HepG2 (cell line): ENCODE measurements around the gene NFKBIL1. TPM values are rescaled to one million over a fixed set of nuclear protein-coding genes. Genes with fewer than 3 reads are reported as not detected.
A peak's percentile ranks its signal among the peaks of the same experiment; 100 is the strongest.

ENCODE experiments used
- DRAP1 ChIP-seq: IDR thresholded peaks from 2 replicates; pipeline ENCODE4 v1.6.1; 2016; ENCODE audit warnings: missing genetic modification reagents, missing compliant biosample characterization
- ISL2 ChIP-seq: sonication (generic); formaldehyde crosslinking; IDR thresholded peaks from 2 replicates; pipeline ENCODE4 v1.5.0; 2020; ENCODE audit warnings: missing genetic modification reagents
- NRL ChIP-seq: sonication (generic); formaldehyde crosslinking; IDR thresholded peaks from 2 replicates; pipeline ENCODE4 v1.5.0; 2020; ENCODE audit warnings: missing genetic modification reagents, mild to moderate bottlenecking, moderate library complexity, borderline replicate concordance
- PAWR ChIP-seq: sonication (generic); formaldehyde crosslinking; IDR thresholded peaks from 2 replicates; pipeline ENCODE4 v1.4.0; 2020; ENCODE audit warnings: missing genetic modification reagents, mild to moderate bottlenecking, borderline replicate concordance
- PBX2 ChIP-seq: IDR thresholded peaks from 2 replicates; pipeline ENCODE4 v1.6.1; 2016; ENCODE audit warnings: control low read depth
- REPIN1 ChIP-seq: sonication (generic); formaldehyde crosslinking; IDR thresholded peaks from 2 replicates; pipeline ENCODE4 v1.8.0; 2022; ENCODE audit warnings: missing genetic modification reagents, low read depth, mild to moderate bottlenecking, borderline replicate concordance
- RFX5 ChIP-seq: IDR thresholded peaks from 2 replicates; pipeline ENCODE4 v1.6.1; 2011; ENCODE audit warnings: low read depth, low read length, improper control_type of control experiment
- SMAD1 ChIP-seq: sonication (generic); formaldehyde crosslinking; IDR thresholded peaks from 2 replicates; pipeline ENCODE4 v1.4.0; 2020; ENCODE audit warnings: missing genetic modification reagents, low read depth, mild to moderate bottlenecking, borderline replicate concordance
- SMAD9 ChIP-seq: sonication (generic); formaldehyde crosslinking; IDR thresholded peaks from 2 replicates; pipeline ENCODE4 v1.5.1; 2020; ENCODE audit warnings: mild to moderate bottlenecking, missing genetic modification reagents
- TBL1XR1 ChIP-seq: fragments of 150-350 bp; IDR thresholded peaks from 2 replicates; pipeline ENCODE4 v1.6.1; 2014; ENCODE audit warnings: borderline replicate concordance, low read length; ENCODE audit not compliant: partially characterized antibody
- TFE3 ChIP-seq: IDR thresholded peaks from 2 replicates; pipeline ENCODE4 v1.6.1; 2016
- TOPORS ChIP-seq: sonication (generic); formaldehyde crosslinking; IDR thresholded peaks from 2 replicates; pipeline ENCODE4 v1.8.0; 2023; ENCODE audit warnings: mild to moderate bottlenecking, missing genetic modification reagents
- UBTF ChIP-seq: sonication (generic); formaldehyde crosslinking; IDR thresholded peaks from 2 replicates; pipeline ENCODE4 v1.4.0; 2020; ENCODE audit warnings: mild to moderate bottlenecking, missing genetic modification reagents
- ZNF138 ChIP-seq: sonication (generic); formaldehyde crosslinking; IDR thresholded peaks from 2 replicates; pipeline ENCODE4 v1.5.0; 2020; ENCODE audit warnings: mild to moderate bottlenecking, low read depth, missing genetic modification reagents
- ZNF20 ChIP-seq: sonication (generic); formaldehyde crosslinking; IDR thresholded peaks from 2 replicates; pipeline ENCODE4 v1.4.0; 2020; ENCODE audit warnings: mild to moderate bottlenecking, moderate library complexity, missing genetic modification reagents
- ZNF703 ChIP-seq: sonication (generic); formaldehyde crosslinking; IDR thresholded peaks from 2 replicates; pipeline ENCODE4 v1.5.1; 2020; ENCODE audit warnings: missing genetic modification reagents, mild to moderate bottlenecking, moderate library complexity, borderline replicate concordance
- ZNF75D ChIP-seq: sonication (generic); formaldehyde crosslinking; IDR thresholded peaks from 2 replicates; pipeline ENCODE4 v1.8.1; 2023; ENCODE audit warnings: missing genetic modification reagents, mild to moderate bottlenecking, borderline replicate concordance
- ZNF879 ChIP-seq: sonication (generic); formaldehyde crosslinking; IDR thresholded peaks from 2 replicates; pipeline ENCODE4 v1.8.1; 2023; ENCODE audit warnings: missing genetic modification reagents
- polyA plus RNA-seq, 8 experiments: library from polyadenylated mRNA; depleted of rRNA in 3 of 8; stranded (reverse) in 7 of 8; unstranded in 1 of 8; fragments of >200 nt; fragmentation: Illumina TruSeq in 4 of 8; extraction: Trizol in 4 of 8; gene quantifications; 2 replicates each; pipeline versions ENCODE4 v1.2.1 to v1.2.3, GENCODE V29; 2011 to 2016; ENCODE audit warnings: low read depth in 4 of 8, missing spikeins in 1 of 8, mixed read lengths in 1 of 8; ENCODE audit not compliant: insufficient read depth in 1 of 8
- total RNA-seq, 5 experiments: library from RNA; depleted of rRNA; stranded (reverse); fragments of >200 nt; fragmentation: Illumina TruSeq; extraction: Trizol; gene quantifications; 2 replicates each; pipeline ENCODE4 v1.2.3, GENCODE V29; 2016; ENCODE audit warnings: low read depth in 1 of 5
- TF ChIP-seq, protein P1 (sequence below): conservative IDR thresholded peaks from 2 replicates; pipeline ENCODE4 v1.6.1; 2018; ENCODE audit warnings: missing genetic modification reagents
- TF ChIP-seq, protein P2 (sequence below): sonication (generic); formaldehyde crosslinking; IDR thresholded peaks from 2 replicates; pipeline ENCODE4 v1.8.1; 2022; ENCODE audit warnings: low read depth, mild to moderate bottlenecking, missing genetic modification reagents

Gene NFKBIL1
- total and polyA plus RNA-seq, 2 of the 13 experiments (the other 11 are each of a cell fraction or from before 2014, with no cell fraction given) = 9.7 to 19.5 TPM

DNA sequence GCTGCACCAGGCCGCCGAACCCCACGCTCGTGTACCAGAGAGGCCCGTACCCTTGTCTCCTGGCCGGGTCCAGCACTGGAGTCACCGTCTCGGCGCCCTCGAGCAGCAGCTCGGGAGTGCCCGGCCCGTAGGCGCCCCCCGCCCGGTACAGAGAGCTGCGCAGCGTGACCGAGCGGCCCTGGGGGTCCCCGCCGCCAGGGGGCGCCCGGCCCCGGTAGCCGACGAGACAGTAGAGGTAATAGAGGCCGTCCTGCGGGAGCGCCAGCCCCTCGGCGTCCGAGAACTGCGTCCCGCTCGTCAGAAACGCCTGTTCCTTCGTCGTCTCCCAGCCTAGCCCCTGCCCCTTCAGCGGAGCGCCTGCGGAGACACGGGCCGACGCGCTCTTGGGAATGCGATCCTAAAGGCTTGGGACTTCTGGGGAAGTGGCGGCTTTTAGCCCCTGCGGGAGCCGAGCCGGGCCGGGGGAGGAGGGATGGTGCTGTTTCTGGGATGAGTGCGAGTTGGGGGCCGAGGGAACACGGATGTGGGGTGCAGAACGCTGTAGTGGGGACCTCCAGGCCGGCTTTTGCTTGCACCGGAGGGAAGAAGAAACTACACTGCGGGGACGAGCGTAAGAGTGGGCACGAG lies 33.5 kb downstream of the NFKBIL1 start (continued):
- TF ChIP-seq PAWR (CRISPR knock-in tag) (no peak), ISL2 (CRISPR knock-in tag) (no peak), ZNF138 (CRISPR knock-in tag) (no peak), REPIN1 (CRISPR knock-in tag) (peak; percentile 79; the same call in 1 of the 2 replicates), PBX2 (CRISPR knock-in tag) (no peak), ZNF879 (CRISPR knock-in tag) (no peak), TOPORS (CRISPR knock-in tag) (0 out of 2 replicates have a peak, but pooled peaks have one; percentile 55), DRAP1 (CRISPR knock-in tag) (peak; percentile 65), UBTF (peak; percentile 90), NRL (CRISPR knock-in tag) (peak; percentile 79), ZNF75D (CRISPR knock-in tag) (no peak), SMAD9 (CRISPR knock-in tag) (no peak; the same call in 1 of the 2 replicates), RFX5 (no peak), ZNF703 (no peak), TBL1XR1 (no peak), TFE3 (CRISPR knock-in tag) (peak; percentile 71), SMAD1 (CRISPR knock-in tag) (peak; percentile 89), ZNF20 (CRISPR knock-in tag) (no peak)
- TF ChIP-seq, protein P1, sequence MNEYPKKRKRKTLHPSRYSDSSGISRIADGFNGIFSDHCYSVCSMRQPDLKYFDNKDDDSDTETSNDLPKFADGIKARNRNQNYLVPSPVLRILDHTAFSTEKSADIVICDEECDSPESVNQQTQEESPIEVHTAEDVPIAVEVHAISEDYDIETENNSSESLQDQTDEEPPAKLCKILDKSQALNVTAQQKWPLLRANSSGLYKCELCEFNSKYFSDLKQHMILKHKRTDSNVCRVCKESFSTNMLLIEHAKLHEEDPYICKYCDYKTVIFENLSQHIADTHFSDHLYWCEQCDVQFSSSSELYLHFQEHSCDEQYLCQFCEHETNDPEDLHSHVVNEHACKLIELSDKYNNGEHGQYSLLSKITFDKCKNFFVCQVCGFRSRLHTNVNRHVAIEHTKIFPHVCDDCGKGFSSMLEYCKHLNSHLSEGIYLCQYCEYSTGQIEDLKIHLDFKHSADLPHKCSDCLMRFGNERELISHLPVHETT = no peak
- TF ChIP-seq, protein P2, sequence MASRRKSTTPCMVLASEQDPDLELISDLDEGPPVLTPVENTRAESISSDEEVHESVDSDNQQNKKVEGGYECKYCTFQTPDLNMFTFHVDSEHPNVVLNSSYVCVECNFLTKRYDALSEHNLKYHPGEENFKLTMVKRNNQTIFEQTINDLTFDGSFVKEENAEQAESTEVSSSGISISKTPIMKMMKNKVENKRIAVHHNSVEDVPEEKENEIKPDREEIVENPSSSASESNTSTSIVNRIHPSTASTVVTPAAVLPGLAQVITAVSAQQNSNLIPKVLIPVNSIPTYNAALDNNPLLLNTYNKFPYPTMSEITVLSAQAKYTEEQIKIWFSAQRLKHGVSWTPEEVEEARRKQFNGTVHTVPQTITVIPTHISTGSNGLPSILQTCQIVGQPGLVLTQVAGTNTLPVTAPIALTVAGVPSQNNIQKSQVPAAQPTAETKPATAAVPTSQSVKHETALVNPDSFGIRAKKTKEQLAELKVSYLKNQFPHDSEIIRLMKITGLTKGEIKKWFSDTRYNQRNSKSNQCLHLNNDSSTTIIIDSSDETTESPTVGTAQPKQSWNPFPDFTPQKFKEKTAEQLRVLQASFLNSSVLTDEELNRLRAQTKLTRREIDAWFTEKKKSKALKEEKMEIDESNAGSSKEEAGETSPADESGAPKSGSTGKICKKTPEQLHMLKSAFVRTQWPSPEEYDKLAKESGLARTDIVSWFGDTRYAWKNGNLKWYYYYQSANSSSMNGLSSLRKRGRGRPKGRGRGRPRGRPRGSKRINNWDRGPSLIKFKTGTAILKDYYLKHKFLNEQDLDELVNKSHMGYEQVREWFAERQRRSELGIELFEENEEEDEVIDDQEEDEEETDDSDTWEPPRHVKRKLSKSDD (CRISPR knock-in tag) = peak; percentile 60; the same call in 1 of the 2 replicates
